Cardiac septum (tissue), 1 donor: Measurements from ENCODE around the gene PPP1R14C. TPM values are rescaled to one million over a fixed set of nuclear protein-coding genes. Genes with fewer than 3 reads are reported as not detected.
"Not testable (repeated sequence)": the region's sequence is repeated elsewhere in the genome, so short reads cannot be mapped to it uniquely, and the experiment has no call there.

Experiments
- DNase-seq: peaks from one replicate; pipeline ENCODE4 v3.0.0-alpha.2; 2020; ENCODE audit warnings: low spot score
- intact Hi-C: fragments of 100-400 bp; cut with DNase I; formaldehyde crosslinking; loops from one replicate; pipeline ENCODE4 v1.14.0; 2022
- total RNA-seq: library from RNA; stranded (reverse); fragmentation: NEBNext Ultra II Directional; extraction: Animal tissue kit (Norgen Biotek cat#: 25700); gene quantifications from one replicate; pipeline ENCODE4 v1.2.1, GENCODE V29; 2021
- donor health status: DM: no; HTN: no; CAD: no.

PPP1R14C gene
- total RNA-seq, 1 donor from 2014 or later, result 91.5 TPM

GRCh38 chr6:150184850-150185731, 42.2 kb downstream of the PPP1R14C start:
- intact Hi-C loops, result no loop called here
- no peak for DNase-seq

- no peak for DNase-seq
- intact Hi-C loops, result no loop called here
Measured at GRCh38 chr6:150185732-150186117, 42.9 kb downstream of the PPP1R14C start.

GRCh38 chr6:150186129-150186898, 43.5 kb downstream of the PPP1R14C start:
- DNase-seq, result no peak
- intact Hi-C loops, result no loop called here

DNA sequence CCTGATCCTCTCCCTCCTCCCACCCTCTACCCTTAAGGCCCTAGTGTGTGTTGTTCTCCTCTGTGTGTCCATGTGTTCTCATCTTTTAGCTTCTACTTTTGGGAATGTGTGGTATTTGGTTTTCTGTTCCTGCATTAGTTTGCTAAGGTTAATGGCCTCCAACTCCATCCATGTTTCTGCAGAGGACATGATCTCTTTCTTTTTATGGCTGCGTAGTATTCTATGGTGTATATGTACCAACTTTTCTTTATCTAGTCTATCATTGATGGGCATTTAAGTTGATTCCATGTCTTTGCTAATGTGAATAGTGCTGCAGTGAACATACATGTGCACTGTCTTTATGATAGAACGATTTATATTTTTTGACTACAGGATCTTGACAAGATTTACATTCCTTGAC, 44.6 kb downstream of the PPP1R14C start:
- DNase-seq, intact Hi-C loops: not testable (repeated sequence)

DNA sequence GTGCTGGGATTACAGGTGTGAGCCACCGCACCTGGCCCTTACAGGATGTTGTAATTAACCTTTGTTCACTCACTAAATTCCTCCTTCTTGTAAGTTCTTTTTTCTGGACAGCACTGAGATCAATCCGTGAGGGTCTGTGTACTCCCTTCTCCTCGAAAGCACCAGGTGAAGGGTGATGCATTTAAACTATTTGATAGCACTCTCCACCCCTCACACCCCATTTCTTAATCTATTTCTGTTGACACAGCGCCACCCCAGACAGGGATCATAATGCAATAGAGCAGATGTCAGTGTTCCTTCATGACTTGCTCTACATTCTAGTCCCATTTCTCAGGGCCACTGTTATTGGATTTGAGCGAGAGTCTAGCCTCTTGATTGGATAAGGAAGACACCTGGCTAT, 46.3 kb downstream of the PPP1R14C start:
- intact Hi-C loops, result no loop called here
- no peak for DNase-seq

DNA sequence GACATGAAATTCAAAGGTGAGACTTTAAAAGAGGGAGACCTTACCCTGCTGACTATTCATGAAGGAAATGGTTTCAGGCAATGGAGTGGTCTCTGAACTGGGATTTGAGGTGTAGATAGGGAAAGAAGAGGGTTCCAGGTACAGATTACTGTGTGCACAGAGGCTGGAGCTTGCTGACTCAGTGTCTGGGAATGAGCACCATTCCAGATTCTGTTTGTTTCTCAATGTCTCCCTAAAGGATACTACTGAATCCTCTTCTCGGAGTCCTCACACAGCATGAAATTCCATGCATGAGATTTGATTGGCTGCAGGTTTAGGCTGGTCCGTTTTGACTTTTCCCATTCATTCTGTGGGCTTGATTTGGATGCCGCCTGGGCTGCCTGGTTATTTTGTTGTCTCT, 49.0 kb downstream of the PPP1R14C start:
- DNase-seq, result no peak
- intact Hi-C loops, result no loop called here

DNA sequence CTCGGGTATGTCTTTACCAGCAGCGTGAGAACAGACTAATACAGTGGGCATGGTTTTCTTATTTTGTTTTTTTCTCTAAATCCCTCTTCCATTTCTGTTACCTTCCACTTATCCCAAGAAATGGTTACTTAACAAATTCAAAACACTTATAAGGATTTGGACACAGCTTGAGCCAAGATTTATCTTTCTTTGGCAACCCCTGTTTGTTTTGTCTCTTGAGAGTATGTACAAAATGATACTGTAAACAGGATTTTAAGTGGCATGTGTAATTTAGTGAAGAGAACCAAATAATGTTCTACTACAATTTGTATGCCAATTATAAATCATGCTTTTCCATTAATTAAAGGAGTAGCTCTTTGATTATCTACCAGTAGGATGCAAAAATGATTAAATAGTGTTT, 51.4 kb downstream of the PPP1R14C start:
- intact Hi-C loops, result no loop called here
- DNase-seq, result no peak

GRCh38 chr6:150195996-150196417, 53.2 kb downstream of the PPP1R14C start:
- DNase-seq, result no peak
- intact Hi-C loops, result no loop called here

- intact Hi-C loops, result no loop called here
- no peak for DNase-seq
Measured at GRCh38 chr6:150196942-150197745, 54.3 kb downstream of the PPP1R14C start.

DNA sequence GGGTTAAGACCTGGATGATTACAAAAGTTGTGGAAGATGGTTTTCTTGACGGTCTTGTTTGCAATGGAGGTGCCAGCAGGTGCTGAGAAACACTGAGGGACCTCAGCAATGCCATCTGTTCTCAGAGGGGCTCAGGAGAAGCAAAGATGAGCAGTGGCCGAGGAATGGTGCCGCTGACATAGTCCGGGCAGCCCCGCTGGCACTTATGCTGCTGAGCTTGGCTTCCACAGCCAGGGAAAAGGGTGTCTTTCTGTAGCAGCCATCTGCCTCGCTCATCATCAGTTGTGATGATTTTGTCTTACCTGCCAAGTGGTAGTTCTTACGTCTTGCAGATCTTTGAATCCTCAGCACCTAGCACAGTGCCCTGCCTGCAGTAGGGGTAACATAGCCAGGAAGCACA, 55.7 kb downstream of the PPP1R14C start:
- intact Hi-C loops, result no loop called here
- DNase-seq, result no peak

DNA sequence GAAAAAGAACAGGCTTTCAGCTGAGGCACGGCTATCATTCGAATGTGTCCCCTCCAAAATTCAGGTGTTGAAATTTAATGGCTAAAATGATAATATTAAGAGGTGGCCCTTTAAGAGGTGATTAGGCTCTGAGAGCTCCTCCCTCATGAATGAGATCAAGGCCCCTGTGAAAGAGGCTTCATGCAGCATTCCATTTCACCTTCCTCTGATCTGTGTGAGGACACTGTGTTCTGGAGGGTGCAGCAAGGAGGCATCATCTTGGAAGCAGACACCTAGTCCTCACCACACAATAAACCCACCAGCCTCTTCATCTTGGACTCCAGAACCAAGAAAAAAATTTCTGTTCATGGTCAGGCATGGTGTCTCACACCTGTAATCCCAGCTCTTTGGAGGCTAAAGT, 56.4 kb downstream of the PPP1R14C start:
- no peak for DNase-seq
- intact Hi-C loops, result no loop called here

GRCh38 chr6:150200428-150201100, 57.7 kb downstream of the PPP1R14C start:
- DNase-seq, result no peak
- intact Hi-C loops, result no loop called here

DNA sequence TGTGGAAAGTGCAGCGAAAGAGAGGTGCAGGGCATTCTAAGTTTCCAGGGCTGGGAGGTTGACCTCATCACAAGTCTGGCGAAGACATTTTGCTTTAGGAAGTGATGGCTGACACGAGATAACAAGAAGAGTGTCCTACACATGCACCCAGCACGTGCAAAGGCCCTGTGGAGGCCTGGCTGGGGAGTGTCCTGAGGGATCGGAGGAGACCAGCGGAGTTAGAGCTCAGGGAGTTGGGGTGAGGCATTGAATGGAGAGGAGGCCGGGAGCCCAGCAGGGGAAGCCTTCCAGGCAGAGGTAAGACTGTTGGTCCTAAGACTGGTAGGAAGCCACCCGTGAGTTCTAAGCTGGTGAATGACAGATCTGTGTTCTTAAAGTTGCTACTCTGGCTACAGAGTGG, 58.4 kb downstream of the PPP1R14C start:
- intact Hi-C loops, result no loop called here
- no peak for DNase-seq

GRCh38 chr6:150201772-150202329, 59.0 kb downstream of the PPP1R14C start:
- no peak for DNase-seq
- intact Hi-C loops, result no loop called here

DNA sequence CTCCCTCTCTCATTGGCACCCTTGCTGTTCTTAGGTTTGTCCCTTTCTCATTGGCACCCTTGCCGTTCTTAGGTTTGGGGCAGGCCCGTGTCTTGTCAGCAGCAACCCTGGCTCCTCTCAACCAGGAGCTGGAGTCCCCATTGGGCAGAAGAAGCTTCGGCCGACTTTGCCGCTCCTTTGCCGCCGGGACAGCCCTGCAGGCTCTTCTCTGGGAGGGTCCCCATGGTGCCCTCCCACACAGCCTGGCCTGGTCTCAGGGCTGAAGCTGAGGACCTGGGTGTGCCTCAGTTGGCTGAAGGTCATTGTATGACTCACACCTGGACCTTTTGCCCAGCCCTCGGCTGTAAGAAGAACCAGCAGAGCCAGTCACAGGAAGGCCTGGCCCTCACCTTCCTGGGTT, 59.6 kb downstream of the PPP1R14C start:
- intact Hi-C loops, result no loop called here
- no peak for DNase-seq

DNA sequence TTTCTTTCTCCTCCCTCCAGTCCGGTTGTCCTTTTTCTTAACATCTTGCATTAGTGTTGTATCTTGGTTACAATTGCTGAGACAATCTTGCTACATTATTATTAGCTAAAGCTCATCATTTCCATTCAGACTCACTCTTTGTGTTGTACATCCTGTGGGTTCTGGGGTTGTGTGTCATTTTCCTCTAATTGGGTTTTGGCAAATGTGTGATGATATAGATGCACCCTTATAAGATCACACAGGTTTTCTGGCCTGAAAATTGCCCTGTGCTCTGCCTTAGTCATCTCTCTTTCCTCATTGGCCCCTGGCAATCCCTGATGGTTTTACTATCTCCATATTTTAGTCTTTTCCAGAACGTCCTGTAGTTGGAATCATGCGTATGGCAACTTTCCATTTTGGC, 60.1 kb downstream of the PPP1R14C start:
- intact Hi-C loops, result no loop called here
- no peak for DNase-seq

GRCh38 chr6:150203378-150203777, 60.5 kb downstream of the PPP1R14C start:
- intact Hi-C loops, result no loop called here
- DNase-seq, result no peak

DNA sequence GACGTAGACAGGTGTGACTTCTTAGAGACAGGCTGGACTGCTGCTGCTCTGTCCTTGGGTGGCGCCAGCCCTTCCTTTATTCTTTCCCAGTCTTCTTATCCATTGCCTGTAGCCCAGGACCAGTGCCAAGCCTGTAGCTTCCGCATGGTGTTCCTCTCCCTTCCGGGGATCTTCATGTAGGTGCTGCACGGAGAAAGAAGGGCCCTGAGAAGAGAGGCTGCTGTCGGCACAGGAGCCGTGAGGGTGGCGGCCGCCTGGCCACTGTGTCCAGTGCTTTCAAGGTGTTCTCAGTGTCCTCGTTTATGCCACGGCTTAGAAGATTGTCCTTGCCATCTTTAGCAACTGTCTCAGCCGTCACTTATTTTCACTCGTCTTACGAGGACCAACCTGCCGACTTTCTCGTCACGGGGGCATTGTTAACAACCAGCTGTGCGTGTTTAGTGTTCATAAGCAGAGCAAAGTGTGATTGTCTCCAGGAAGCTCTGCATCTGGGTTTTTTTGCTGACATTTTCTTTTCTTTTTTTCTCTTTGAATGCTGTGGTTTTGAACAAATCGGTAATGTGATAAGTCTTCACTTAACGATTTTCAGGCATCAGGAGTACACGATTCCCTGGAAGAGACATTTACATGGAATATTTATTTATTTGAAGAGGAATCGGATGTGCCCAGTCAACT, 61.2 kb downstream of the PPP1R14C start:
- intact Hi-C loops, result no loop called here
- no peak for DNase-seq
